ENCODE data around the gene VPS13D. TPM values are rescaled to one million over a fixed set of nuclear protein-coding genes. Genes with fewer than 3 reads are reported as not detected.

VPS13D gene
- total RNA-seq, 1 donor from 2014 or later, result 81.7 TPM

DNA sequence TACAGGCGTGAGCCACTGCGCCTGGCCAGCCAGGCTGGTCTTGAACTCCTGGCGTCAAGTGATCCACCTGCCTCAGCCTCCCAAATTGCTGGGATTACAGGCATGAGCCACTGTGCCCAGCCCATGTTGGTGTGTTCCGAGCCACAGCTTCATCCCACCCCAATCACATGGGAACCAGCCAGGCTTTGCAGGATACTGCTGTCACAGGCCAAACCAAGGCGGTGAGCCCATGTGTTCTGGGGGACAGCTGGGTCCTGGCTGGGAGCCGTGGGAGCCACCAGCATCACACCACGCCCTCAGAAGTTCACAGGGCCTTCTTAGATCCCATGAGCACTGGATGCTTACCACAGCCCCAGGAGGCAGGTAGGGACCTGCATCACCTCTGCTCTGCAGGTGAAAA, 331.3 kb downstream of the VPS13D start:
- ATAC-seq (no peak), DNase-seq (no peak)
- Histone ChIP-seq H3K27ac (no peak overlapping the region), H3K4me3 (no peak overlapping the region), H3K4me1 (peaks cover 36% of the 10 kb centered on the region), H3K36me3 (no peaks in the 10 kb centered on the region), H3K9me3 (peaks cover 21% of the 10 kb centered on the region), H3K27me3 (ENCODE audit: low read depth) (no peaks in the 10 kb centered on the region)
- TF ChIP-seq, protein P1, sequence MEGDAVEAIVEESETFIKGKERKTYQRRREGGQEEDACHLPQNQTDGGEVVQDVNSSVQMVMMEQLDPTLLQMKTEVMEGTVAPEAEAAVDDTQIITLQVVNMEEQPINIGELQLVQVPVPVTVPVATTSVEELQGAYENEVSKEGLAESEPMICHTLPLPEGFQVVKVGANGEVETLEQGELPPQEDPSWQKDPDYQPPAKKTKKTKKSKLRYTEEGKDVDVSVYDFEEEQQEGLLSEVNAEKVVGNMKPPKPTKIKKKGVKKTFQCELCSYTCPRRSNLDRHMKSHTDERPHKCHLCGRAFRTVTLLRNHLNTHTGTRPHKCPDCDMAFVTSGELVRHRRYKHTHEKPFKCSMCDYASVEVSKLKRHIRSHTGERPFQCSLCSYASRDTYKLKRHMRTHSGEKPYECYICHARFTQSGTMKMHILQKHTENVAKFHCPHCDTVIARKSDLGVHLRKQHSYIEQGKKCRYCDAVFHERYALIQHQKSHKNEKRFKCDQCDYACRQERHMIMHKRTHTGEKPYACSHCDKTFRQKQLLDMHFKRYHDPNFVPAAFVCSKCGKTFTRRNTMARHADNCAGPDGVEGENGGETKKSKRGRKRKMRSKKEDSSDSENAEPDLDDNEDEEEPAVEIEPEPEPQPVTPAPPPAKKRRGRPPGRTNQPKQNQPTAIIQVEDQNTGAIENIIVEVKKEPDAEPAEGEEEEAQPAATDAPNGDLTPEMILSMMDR (IDR thresholded peaks at IDR 0.05), result no peak
- intact Hi-C loops (cut with DNase I), result no loop called here

Small RNAs within 50 kb of the gene (microRNA-seq; reads per million reads assigned to microRNA genes)
- 2.0 reads per million for gene MIR4632 (ENCODE audit: borderline number of aligned reads)

Other genes starting within 250 kb of the VPS13D start
- gene MFN2, start 249.6 kb upstream of the VPS13D start, total RNA-seq, result 72.2 TPM
- gene MIIP, start 210.5 kb upstream of the VPS13D start, total RNA-seq, result 39.3 TPM
- 2.7 TPM for gene TNFRSF8, start 166.7 kb upstream of the VPS13D start, total RNA-seq
- gene TNFRSF1B, start 63.0 kb upstream of the VPS13D start, total RNA-seq, result 67.0 TPM

Data from lower lobe of right lung (tissue), 2 donors.